ENCODE results near the gene PCNX2.
A peak's percentile ranks its signal among the peaks of the same experiment; 100 is the strongest.

PCNX2 gene

DNA sequence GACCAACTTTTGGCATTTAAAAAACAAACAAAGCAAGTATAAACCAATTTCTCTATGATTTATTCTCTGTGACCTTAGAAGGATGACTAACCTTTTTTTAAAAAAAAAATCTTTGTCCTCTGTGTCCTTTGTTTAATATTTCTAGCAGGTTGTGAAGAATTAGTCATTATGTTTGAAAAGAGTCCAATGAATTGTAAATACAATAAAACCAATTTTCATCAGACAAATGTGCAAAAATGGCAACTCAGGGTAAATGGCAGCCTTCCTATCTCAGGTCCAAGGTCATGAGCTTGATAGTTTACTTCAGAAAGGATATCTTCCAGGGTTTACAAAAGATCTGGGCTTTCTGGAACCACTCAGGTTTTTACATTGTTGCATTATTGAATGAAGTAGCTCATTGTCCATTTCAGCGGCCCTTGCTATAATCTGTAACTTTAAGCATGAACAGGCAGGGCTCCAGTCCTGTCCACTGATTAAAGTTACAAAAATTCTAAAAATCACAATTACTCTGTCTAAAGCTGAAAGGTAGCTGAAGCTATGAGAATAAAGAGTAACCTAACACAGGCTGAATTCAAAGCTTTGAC is 20.3 kb upstream of the PCNX2 start:
- no peak for DNase-seq (ENCODE audit: low read depth)

DNA sequence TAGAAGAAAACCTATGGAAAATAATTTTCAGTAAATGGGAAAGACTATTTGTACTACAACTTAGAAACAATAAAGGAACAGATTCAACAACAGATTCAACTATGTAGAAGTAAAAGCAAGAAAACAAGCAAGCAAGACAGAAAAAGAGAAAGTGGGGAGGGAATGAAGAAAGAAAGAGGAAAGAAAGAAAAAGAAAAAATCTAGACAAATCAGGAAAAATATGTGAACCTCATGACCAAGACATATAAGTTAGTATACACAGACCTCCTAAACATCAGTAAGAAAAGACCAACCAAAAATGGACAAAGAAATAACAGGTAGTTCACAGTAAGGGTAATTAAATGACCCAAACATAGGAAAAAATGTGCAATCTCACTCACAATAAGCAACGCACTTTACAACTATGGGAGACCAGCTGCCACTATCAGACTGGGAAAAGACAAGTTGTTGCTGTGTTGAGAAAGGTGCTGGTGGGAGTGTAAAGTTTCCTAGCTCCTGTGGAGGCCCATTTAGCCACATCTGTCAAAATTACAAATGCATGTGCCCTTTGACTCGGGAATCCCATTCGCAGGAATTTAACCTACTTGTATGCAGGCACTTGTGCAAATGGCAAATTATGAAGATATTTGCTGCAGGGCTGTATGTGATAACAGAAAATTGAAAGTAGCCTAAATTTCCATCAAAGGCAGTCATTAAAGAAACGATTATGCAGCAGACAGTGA is 18.1 kb upstream of the PCNX2 start:
- no peak for DNase-seq (ENCODE audit: low read depth)

DNA sequence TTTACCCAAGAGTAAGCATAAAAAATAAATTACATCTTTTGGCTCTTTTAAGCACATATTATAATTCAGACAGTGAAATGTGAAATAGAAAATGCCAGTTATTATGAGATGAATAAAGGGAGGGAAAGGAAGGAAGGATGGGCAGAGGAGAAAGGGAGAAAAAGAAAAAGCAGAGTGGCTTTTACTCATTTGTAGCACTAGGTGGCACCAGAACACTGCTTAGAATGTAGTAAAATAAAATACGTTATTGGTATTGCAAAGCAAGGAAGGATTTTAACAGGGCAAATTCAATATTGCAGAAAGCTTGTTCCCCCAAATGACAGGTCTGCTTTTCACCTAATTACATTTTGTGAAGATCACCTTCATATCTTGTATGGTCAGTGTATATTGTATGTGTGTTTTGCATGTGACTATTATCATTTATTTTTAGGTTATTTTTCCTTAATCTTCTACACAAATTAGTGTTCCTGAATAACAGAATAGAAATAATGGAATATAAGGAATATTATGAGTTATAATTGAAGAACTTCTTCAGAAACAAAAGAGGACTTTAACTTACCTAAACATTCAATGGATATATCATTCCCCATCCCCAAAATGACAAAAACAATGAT is 9.1 kb upstream of the PCNX2 start:
- no peak for DNase-seq (ENCODE audit: low read depth)

DNA sequence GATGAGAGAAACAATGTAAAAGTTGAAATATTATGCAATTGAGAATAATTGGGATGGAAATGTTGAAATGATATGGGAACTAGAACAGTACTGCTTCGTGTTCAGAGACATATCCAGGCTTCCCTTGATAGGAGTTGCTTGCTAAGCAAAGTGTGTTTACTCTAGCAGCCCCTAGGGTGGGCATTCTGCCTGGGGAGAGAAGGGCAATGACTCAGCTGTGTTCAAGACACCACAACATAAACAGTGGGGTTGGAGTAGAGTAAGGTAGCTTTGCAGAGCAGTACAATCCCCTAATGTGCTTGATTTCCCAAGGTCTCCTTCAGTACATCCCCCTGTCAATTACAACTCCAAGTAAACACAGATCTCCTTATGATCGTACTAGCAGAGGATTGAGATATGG is 4.8 kb upstream of the PCNX2 start:
- no peak for DNase-seq (ENCODE audit: low read depth)

DNA sequence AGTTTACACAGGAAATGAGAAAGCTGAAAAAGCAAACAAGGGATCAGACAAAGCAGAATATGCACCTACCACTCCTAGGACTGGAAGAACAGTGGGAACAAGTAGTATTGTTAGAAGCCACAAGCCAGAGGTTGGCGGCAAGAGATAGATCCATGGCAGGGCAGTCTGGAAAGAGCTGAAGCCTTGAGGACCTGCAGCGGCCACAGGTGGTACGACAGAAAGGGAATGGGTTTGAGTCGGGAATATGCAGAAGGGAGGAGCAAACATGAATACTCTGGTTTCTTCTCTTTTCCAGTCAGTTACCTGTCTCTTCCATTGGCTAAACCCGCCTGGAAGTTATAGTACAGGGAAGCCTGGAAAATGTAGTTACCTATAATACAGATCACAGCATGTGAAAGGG is 3.9 kb upstream of the PCNX2 start:
- no peak for DNase-seq (ENCODE audit: low read depth)

DNA sequence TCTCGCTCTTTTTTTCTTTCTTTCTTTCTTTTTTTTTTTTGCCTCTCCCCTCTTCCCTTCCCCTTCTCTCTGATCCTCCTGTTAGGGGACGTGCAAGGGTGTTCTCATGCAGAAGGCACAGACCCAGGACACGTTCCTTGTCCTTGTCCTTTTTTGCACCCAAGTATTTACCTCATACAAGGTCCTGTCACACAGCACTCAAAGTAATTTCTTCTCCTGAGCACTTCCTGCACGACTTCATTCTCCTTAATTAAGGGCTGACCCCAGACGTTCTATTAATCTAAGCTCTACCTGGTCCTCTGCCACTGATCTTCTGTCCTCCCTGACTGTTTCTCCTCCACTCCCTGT is 424 bp upstream of the PCNX2 start:
- DNase-seq (ENCODE audit: low read depth), result no peak

DNA sequence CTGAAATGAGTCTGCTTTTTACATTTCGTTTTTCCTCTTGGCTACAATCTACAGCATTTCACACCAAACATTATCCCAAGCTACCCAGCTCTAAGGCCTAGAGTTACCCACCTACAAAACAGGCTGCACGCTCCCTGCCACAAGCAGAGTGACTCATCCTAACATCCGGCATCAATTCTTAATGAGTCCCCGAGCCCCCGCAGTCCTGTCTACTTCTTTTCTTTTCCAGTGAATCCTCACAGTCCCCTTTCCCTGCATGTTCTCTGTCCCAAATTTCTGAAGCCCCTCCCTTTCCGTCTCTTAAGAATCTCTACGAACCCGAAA is 650 bp downstream of the PCNX2 start:
- DNase-seq (ENCODE audit: low read depth), result peak; percentile 37

DNA sequence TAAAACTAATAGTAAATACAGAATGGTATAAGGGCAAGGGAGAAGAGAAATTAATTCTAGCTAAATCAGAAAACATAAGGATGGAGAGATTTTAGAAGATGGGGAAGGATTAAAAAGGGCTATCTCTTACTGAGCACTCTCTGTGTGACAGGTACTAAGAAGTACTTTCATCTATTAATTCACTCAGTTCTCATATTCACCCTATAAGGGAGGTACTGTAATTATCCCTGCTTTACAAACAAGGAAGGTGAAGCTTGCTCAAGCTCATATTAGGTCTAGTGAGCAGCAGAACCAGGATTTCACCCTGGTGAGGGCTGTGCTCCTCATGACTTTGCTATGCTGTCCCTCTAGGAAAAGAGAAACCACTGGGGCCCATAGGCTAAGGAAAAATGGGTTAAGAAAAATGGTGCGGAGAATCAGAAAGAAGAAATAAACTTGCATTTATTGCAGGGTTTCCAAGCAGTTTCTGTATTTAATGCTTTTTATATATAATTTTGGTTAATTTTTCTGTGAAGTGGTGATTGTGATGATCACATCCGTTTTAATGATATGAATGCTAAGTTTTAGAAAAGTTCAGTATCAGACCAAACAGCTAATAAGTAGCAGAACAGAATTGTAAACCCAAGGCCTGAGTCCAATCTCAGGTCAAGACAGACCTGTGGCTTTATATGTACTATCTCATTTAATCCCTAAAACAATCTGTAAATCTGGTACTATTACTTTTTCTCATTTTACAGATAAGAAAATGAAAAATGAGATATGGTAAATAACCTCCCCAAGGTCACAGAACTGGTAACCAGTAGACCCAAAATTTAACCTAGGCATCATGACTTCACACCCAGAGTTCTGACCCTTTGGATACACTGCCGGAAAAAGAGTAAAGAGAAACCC is 1.7 kb downstream of the PCNX2 start:
- DNase-seq (ENCODE audit: low read depth), result no peak

DNA sequence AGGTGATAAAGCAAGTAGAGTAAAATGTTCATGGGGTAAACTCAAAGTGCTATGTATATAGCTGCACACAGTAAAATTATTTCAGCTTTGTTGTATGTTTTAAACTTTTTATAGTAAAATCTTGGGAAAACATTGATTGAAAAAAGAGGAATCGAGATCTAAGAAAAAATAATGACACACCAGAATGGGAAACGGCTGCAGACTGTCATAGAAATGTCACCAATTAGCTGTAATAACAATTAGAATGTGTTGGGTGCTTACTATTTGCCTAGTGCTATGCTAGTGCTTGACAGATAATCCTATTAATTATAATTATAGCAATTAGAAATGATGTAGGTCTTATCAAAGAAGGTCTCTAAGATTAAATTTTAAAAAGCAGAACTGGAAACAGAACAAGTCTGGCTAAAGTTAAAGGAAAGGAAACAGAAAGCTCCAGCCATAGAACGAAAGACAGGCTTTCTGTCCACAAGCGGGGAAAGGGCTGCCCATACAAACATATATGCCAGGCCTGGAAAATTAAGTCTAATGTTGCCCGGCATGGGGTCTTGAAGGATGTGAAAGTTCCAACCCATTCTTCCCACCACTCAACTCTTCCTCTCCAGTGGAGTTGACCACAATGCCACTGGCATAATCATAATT is 5.0 kb downstream of the PCNX2 start:
- DNase-seq (ENCODE audit: low read depth), result no peak

DNA sequence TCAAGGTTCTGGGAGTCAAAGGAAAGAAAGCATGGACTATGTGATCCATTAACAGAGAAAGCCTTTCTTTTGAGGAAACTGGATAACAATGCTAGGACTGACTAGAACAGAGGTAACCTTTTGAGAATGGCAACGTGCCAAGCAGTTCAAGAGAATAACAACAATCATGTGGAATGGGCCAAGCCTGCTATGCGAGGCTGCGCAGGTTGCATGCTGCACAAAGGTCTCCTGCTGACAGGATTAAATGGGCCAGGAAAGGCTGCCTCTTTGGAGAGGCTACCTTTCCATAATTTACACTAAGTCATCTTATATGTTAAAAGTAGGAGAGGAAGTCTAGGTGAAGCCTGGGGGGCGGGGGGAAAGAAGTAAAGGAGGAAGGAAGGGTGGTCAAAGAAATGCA is 5.8 kb downstream of the PCNX2 start:
- no peak for DNase-seq (ENCODE audit: low read depth)

DNA sequence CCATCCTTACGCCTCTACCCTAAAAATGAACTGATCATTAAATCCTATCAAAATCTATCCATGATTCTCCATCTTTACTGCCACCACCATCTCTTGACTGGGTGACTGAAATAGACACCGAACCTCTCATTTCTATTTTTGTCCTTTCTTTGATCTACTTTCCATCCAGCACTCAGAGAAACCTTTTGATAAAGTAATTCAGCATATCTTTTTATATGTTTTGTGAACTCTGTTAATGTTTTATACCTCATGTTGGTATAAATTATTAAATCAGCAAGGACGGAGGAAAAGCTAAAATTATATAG is 13.0 kb downstream of the PCNX2 start:
- no peak for DNase-seq (ENCODE audit: low read depth)

DNA sequence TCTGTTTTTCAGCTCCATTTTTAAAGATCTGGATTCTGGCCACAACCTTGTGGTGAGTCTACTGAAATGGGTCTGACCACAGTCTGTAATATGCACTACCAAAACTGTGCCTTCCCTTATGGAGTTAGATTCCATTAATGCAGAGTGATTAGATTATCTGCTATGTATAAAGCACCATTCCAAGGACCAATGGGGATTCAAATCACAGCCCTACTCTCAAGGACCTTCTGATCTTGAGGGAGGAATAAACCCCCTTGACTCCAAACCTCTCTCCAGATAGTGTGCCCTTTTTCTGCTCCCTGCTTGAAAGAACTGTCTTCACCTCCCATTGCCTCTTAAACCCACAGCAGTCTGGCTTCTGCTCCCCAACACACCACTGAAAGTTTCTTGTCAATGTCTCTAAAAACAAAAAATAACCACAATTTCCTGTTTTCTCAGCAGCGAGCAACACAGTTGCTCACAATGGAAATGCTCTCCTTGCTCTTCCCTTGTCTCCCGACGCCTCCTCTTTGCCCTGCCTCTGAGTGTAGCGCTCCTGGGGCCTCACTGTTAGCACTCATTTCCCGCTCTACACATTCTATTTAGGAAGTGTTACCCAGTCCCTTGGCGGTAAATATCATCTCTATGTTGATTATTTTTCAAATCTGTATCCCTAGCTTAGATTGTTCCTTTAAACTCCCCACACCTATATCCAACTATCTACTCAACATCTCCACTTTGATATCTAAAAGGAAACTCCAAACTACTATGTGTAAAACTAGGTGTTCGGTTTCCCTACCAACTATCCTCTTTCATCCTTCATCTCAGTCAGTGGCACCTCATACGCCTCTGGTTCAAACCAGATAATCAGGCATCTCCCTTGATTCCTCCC is 13.6 kb downstream of the PCNX2 start:
- no peak for DNase-seq (ENCODE audit: low read depth)

DNA sequence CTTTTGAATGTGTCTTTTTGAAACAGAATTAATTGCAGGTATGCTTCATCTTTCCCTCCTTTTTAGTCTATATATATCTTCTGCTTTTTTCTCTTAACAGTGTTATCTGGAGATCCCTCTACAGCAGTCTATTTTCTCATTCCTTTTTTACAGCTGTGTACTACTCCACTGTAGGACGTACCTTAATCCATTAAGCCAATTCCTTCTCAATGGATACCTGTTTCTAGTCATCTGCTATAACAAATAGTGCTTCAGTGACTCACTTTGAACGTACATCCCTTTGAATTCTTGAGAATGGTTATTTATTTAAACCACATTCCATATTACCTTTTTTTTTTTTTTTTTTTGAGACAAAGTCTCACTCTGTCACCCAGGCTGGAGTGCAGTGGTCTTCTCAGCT is 15.6 kb downstream of the PCNX2 start:
- no peak for DNase-seq (ENCODE audit: low read depth)

DNA sequence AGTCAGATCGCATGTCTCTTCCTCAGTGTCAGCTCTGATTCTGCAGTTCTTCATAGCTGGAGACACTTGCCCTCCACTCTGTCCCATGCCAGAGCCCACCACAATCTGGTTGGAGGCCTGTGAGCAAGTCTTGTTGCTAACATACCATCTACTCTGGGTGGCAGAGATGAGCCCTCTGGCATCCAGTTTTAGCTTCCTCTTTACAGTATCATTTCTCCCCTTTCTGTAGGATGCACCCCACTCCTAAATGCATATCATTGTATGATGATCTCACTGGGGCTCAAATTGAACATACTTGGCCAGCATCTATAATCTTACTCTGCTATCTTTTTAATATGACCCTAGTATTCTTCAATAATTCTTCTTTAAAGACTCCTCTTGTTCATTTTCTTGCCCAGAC is 16.9 kb downstream of the PCNX2 start:
- DNase-seq (ENCODE audit: low read depth), result no peak

DNA sequence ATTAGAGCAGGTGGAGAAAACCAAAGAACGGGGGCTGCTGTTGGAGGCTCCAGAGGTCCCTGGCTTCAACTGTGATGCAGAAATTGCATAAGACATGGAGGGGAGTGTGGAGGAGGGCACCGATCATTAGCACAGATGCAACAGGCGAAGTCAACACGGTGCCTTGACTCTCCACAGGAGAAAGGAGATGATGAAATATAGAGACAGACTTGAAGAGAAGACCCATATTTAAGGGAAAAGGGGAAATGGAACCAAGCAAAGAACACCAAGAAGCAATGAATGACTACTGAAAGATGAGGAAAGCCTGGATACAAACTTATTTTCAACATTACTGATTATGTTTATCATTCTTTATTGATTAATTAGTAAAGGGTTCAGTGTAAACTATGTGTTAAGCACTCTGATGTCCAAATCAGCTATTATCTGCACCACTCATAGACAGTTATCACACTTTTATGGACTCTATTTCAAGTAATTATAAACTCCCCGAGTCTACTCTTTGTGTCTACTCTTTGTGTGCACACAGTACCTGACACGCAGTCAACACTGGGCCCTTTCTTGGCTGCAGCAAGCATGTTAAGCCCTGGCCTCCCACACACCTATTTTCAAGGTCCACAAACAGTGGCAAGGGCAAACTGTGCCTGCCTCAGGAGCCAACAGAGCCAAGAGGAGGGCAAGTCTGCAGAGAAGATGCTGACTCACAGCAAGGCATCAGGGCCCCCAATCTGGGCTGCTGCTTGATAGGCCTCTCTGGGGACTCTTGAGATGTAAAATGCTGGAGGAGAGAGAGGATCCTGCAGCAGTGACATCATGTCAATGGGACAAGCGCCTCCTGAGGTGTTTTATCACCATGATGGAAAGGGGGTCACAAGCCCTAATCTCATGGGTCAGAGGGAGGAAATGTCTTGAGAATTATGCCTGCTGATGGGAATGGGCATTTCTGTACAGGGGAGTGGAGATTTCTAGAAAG is 17.6 kb downstream of the PCNX2 start:
- DNase-seq (ENCODE audit: low read depth), result no peak

DNA sequence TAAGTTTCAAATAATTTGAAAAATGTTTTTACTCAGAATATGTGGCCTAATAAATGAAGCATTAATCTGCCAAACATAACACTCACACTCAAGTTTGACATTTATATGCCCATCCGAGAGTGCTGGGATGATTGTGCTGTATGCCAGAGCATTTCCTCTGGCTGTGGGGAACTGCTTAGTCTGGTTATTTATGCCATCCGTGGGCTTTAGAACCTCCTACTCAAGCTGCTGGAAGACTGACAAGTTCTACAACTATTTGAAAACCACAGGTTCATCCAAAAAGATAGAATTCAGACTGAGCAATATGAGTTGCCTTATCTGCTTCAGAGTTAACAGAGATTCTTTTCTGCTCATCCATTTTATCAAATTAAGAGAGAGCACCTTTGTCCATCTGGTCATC is 25.9 kb downstream of the PCNX2 start:
- DNase-seq (ENCODE audit: low read depth), result no peak

DNA sequence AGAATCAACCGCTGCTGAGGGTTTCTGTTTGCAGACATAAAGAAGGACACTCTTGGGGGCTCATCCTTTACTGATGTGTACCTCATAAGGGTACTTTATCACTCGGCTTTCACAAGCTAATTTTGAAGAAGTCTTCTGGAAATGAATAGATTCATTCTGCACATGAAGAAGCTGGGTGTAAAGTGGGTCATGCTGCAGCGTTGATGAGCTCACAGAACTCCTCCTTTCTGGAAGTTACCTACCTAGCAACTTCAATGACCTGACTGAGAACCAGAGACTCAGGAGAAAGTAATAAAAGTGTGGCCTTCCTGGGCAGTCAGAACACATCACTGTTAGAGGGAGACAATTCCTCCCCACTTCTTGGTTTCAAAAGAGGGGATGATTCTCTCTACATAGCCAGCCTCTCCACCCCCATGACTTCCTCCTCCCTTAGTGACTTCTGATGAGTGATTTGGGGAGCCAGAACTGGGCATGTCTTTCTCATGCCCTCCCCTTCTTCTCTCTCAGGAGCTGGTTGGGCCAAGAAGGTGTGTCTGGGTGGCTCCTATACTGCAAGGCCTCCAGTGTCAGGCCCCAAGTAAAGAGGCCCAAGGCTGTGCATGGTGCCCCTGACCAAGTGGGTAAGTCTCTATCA is 27.0 kb downstream of the PCNX2 start:
- DNase-seq (ENCODE audit: low read depth), result no peak

DNA sequence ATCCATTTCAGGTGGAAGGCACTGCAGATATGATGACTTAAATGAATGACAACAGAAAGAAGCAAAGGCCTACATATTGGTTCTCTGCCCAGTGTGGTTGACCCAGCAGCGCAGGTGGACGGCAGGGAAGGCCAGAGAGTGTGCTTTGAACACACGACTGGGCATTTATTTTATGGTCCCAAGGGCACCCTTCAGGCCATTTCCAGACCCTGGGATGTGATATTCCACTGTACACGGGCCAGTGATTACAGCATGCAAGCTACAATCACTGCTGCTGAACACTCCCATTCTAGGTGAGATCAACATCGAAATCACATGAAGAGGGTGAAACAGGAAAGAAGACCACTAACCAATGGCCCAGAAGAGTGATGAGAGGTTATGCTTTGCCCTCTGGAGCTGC is 33.8 kb downstream of the PCNX2 start:
- no peak for DNase-seq (ENCODE audit: low read depth)

DNA sequence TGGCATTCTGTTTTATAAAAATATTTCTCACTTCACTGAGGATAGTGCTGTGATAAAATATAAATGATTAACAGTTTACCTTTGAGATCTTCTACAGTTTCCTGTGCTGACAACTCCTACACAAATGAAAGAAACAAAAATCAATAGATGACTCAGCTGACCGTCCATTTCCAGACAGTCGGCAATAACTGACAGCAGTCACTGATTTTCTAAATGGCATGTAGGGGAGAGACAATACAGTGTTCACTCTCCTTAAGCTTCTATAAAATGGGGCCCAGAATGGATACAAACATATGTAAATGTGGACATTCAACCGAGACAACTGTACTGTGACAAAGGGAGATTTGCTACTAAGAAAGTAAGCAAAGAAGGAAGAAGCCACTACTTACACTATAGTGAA is 34.3 kb downstream of the PCNX2 start:
- DNase-seq (ENCODE audit: low read depth), result no peak

DNA sequence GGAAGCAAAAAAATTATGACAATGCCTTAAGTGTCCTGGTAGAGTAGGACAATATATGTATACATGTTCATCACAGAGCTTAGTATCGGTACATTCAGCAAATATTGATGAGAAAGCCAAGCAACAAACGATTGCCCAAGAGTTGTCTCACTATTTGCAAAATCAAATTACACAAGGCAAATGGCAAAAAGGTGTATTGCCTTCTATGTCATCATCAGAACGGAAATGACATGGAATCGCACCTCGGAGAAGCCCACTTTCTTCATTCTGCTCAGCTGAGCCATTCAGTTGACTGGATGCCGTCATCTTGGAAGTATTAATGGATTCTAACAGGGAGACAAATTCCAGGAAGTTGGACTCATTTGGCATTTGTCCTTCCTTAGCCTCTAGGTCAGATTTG is 37.7 kb downstream of the PCNX2 start:
- DNase-seq (ENCODE audit: low read depth), result no peak
